H1 (cell line): ENCODE measurements around the gene CRISPLD2. TPM values are rescaled to one million over a fixed set of nuclear protein-coding genes. Genes with fewer than 3 reads are reported as not detected.

Experiments
- CTCF ChIA-PET: fragments of 300-600 bp; sonication (Branson Sonifier 250); formaldehyde crosslinking; loops from one replicate; lab custom pipeline; 2021; ENCODE audit not compliant: partially characterized antibody; lab: Charles Lee
- POLR2A ChIA-PET: fragments of 300-600 bp; sonication (Branson Sonifier 250); formaldehyde crosslinking; loops from one replicate; lab custom pipeline; 2021; ENCODE audit warnings: inconsistent platforms; ENCODE audit not compliant: partially characterized antibody; lab: Charles Lee
- DNase-seq, 2 experiments: peaks; one replicate each; pipeline versions ENCODE4 v3.0.0 to v3.0.0-alpha.2; 2010 to 2022; ENCODE audit warnings: low spot score in 2 of 2, low read depth in 1 of 2, mixed read lengths in 1 of 2
- FAIRE-seq: peaks from 2 replicates; lab custom pipeline; 2011; peaks lifted over from hg19 to GRCh38; lab: Jason Lieb, UNC
- H2AFZ ChIP-seq: 2 replicates; pipeline ENCODE4 v1.8.1; 2012; ENCODE audit warnings: low read length, inconsistent platforms
- H2AK5ac ChIP-seq: 2 replicates; pipeline ENCODE4 v1.6.1; 2013; ENCODE audit warnings: low read depth, low read length
- H2BK120ac ChIP-seq: replicated peaks from 2 replicates; pipeline ENCODE3; 2013; ENCODE audit warnings: low read depth, low read length, inconsistent platforms
- H2BK12ac ChIP-seq: 2 replicates; pipeline ENCODE4 v1.6.1; 2013; ENCODE audit warnings: low read depth, low read length
- H2BK15ac ChIP-seq: 2 replicates; pipeline ENCODE4 v1.6.1; 2013; ENCODE audit warnings: low read length
- H2BK20ac ChIP-seq: 2 replicates; pipeline ENCODE4 v1.6.1; 2013; ENCODE audit warnings: low read length
- H2BK5ac ChIP-seq: 2 replicates; pipeline ENCODE4 v1.6.1; 2013; ENCODE audit warnings: low read depth, low read length
- H3K14ac ChIP-seq: 2 replicates; pipeline ENCODE4 v1.6.1; 2013; ENCODE audit warnings: inconsistent platforms; ENCODE audit not compliant: insufficient read length
- H3K18ac ChIP-seq: 2 replicates; pipeline ENCODE4 v1.6.1; 2013; ENCODE audit warnings: low read length; ENCODE audit errors: extremely low read depth
- H3K23ac ChIP-seq: 2 replicates; pipeline ENCODE4 v1.6.1; 2013; ENCODE audit warnings: inconsistent platforms; ENCODE audit not compliant: insufficient read length
- H3K23me2 ChIP-seq: 2 replicates; pipeline ENCODE4 v1.6.1; 2013; ENCODE audit warnings: low read depth, low read length
- H3K27ac ChIP-seq: 2 replicates; pipeline ENCODE4 v1.6.1; 2011; ENCODE audit warnings: low read depth, low read length, inconsistent platforms
- H3K27me3 ChIP-seq, 4 experiments: replicated peaks in 1 of 4; 1 replicate in 1 of 4; 2 replicates in 3 of 4; pipeline versions ENCODE4 v1.6.1 to v1.8.1; 2011 to 2013; ENCODE audit warnings: low read length in 3 of 4, mild to moderate bottlenecking in 3 of 4, inconsistent platforms in 2 of 4, mixed read lengths in 2 of 4, moderate library complexity in 1 of 4; ENCODE audit not compliant: control insufficient read depth in 3 of 4, insufficient read depth in 3 of 4; ENCODE audit errors: extremely low read depth in 1 of 4
- H3K36me3 ChIP-seq, 4 experiments: 2 replicates each; pipeline versions ENCODE4 v1.6.1 to v1.8.1; 2011 to 2013; ENCODE audit warnings: mild to moderate bottlenecking in 4 of 4, low read length in 3 of 4, moderate library complexity in 2 of 4, control low read depth in 1 of 4, inconsistent platforms in 1 of 4; ENCODE audit not compliant: insufficient read depth in 4 of 4, control insufficient read depth in 2 of 4
- H3K4ac ChIP-seq: replicated peaks from 2 replicates; pipeline ENCODE3; 2013; ENCODE audit warnings: low read length, low read depth, mixed read lengths, inconsistent platforms; ENCODE audit not compliant: insufficient read length
- H3K4me1 ChIP-seq, 4 experiments: replicated peaks in 1 of 4; 1 replicate in 1 of 4; 2 replicates in 3 of 4; pipeline versions ENCODE4 v1.6.1 to v1.8.1; 2011 to 2013; ENCODE audit warnings: low read length in 3 of 4, inconsistent platforms in 2 of 4, mixed read lengths in 1 of 4; ENCODE audit not compliant: insufficient read depth in 4 of 4, control insufficient read depth in 3 of 4
- H3K4me2 ChIP-seq, 2 experiments: 2 replicates each; pipeline versions ENCODE4 v1.6.1 to v1.8.1; 2011 to 2013; ENCODE audit warnings: low read depth in 2 of 2, low read length in 2 of 2, control low read depth in 1 of 2, inconsistent platforms in 1 of 2, mild to moderate bottlenecking in 1 of 2; ENCODE audit not compliant: insufficient read depth in 1 of 2
- H3K4me3 ChIP-seq, 4 experiments: fragments of 200-600, 300-600 bp in 1 of 4; sonication (generic), shearing (Covaris generic), sonication (Bioruptor Twin) in 1 of 4; 2 replicates each; pipeline versions ENCODE4 v1.5.1 to v1.8.1; 2011 to 2016; ENCODE audit warnings: low read length in 4 of 4, low read depth in 3 of 4, control low read depth in 2 of 4, inconsistent platforms in 2 of 4, mild to moderate bottlenecking in 2 of 4, mixed read lengths in 1 of 4, moderate library complexity in 1 of 4; ENCODE audit not compliant: insufficient read depth in 2 of 4; ENCODE audit errors: extremely low read depth in 1 of 4
- H3K56ac ChIP-seq: replicated peaks from 2 replicates; pipeline ENCODE3; 2013; ENCODE audit warnings: low read depth, mild to moderate bottlenecking, mixed read lengths, low read length, inconsistent platforms; ENCODE audit not compliant: insufficient read length
- H3K79me1 ChIP-seq: 2 replicates; pipeline ENCODE4 v1.6.1; 2013; ENCODE audit warnings: low read depth, low read length, control low read depth
- H3K79me2 ChIP-seq, 2 experiments: 2 replicates each; pipeline versions ENCODE4 v1.6.1 to v1.8.1; 2012 to 2013; ENCODE audit warnings: low read length in 2 of 2, mild to moderate bottlenecking in 2 of 2, inconsistent platforms in 1 of 2; ENCODE audit not compliant: insufficient read depth in 2 of 2, control insufficient read depth in 1 of 2
- H3K9ac ChIP-seq, 4 experiments: replicated peaks in 1 of 4; 1 replicate in 1 of 4; 2 replicates in 3 of 4; pipeline versions ENCODE4 v1.6.1 to v1.8.1; 2011 to 2013; ENCODE audit warnings: low read depth in 3 of 4, low read length in 3 of 4, control low read depth in 2 of 4, mild to moderate bottlenecking in 2 of 4, moderate library complexity in 2 of 4, inconsistent platforms in 1 of 4; ENCODE audit errors: extremely low read depth in 1 of 4
- H3K9me3 ChIP-seq, 2 experiments: 2 replicates each; pipeline versions ENCODE4 v1.6.1 to v1.8.1; 2012 to 2013; ENCODE audit warnings: mild to moderate bottlenecking in 2 of 2, moderate library complexity in 2 of 2, control low read depth in 1 of 2, inconsistent platforms in 1 of 2, low read depth in 1 of 2, low read length in 1 of 2, mixed read lengths in 1 of 2; ENCODE audit not compliant: insufficient read depth in 2 of 2
- H4K20me1 ChIP-seq, 2 experiments: replicated peaks in 1 of 2; 2 replicates each; pipeline versions ENCODE3 to v1.8.1; 2011 to 2013; ENCODE audit warnings: inconsistent platforms in 2 of 2, low read length in 2 of 2, mild to moderate bottlenecking in 1 of 2; ENCODE audit not compliant: insufficient read depth in 2 of 2, control insufficient read depth in 1 of 2
- H4K5ac ChIP-seq: 2 replicates; pipeline ENCODE4 v1.6.1; 2013; ENCODE audit warnings: low read length, low read depth, mixed read lengths, inconsistent platforms; ENCODE audit not compliant: insufficient read length
- H4K8ac ChIP-seq: 2 replicates; pipeline ENCODE4 v1.8.0; 2013; ENCODE audit warnings: mild to moderate bottlenecking, moderate library complexity, low read length, inconsistent platforms; ENCODE audit not compliant: insufficient read depth; ENCODE audit errors: extremely low read depth
- H4K91ac ChIP-seq: replicated peaks from 2 replicates; pipeline ENCODE3; 2013; ENCODE audit warnings: low read length, mixed read lengths, inconsistent platforms; ENCODE audit not compliant: insufficient read length
- CBX8 ChIP-seq: fragments of 300-800, 300-1000 bp; sonication (generic); IDR thresholded peaks from 2 replicates; pipeline ENCODE4 v1.7.1; 2016; ENCODE audit warnings: low read depth, low read length, borderline replicate concordance
- CHD1 ChIP-seq: IDR thresholded peaks from 2 replicates; pipeline ENCODE4 v1.6.1; 2012; ENCODE audit warnings: low read depth, low read length, improper control_type of control experiment
- E2F6 ChIP-seq: IDR thresholded peaks from 2 replicates; pipeline ENCODE4 v1.6.1; 2012; ENCODE audit warnings: inconsistent platforms
- EP300 ChIP-seq, 2 experiments: IDR thresholded peaks; 1 replicate in 1 of 2; 2 replicates in 1 of 2; pipeline ENCODE4 v1.6.1; 2011 to 2012; ENCODE audit warnings: low read depth in 2 of 2, low read length in 2 of 2, mild to moderate bottlenecking in 2 of 2, borderline replicate concordance in 1 of 2, inconsistent platforms in 1 of 2, moderate library complexity in 1 of 2
- KDM4A ChIP-seq: IDR thresholded peaks from one replicate; pipeline ENCODE4 v1.7.1; 2012; ENCODE audit warnings: low read depth, mild to moderate bottlenecking, moderate library complexity, low read length, inconsistent platforms; ENCODE audit not compliant: severe bottlenecking
- POLR2AphosphoS5 ChIP-seq: IDR thresholded peaks from 2 replicates; pipeline ENCODE4 v1.6.1; 2011; ENCODE audit warnings: low read depth, low read length
- SP1 ChIP-seq: IDR thresholded peaks from 2 replicates; pipeline ENCODE4 v1.6.1; 2011; ENCODE audit warnings: low read depth, low read length
- TAF7 ChIP-seq: optimal IDR thresholded peaks from 2 replicates; pipeline ENCODE3; 2011; ENCODE audit warnings: low read depth, mild to moderate bottlenecking, inconsistent platforms, low read length, moderate library complexity, borderline replicate concordance
- ZNF274 ChIP-seq: IDR thresholded peaks from 2 replicates; pipeline ENCODE4 v1.7.0; 2012; ENCODE audit warnings: low read length, borderline replicate concordance; ENCODE audit errors: extremely low read depth
- WGBS, 2 experiments: shearing (Covaris generic) in 1 of 2; methylation state at CpG; one replicate each; pipeline versions ENCODE4 v1.1.6 to v1.1.7; 2013 to 2015; ENCODE audit warnings: low lambda C conversion rate in 2 of 2, mixed read lengths in 2 of 2, inconsistent platforms in 1 of 2, low coverage in 1 of 2, missing lambda C conversion rate in 1 of 2; ENCODE audit not compliant: insufficient replicate concordance in 2 of 2, insufficient coverage in 1 of 2, insufficient read length in 1 of 2; ENCODE audit errors: extremely low coverage in 1 of 2, missing lambda C conversion rate in 1 of 2; 5-methylcytosine and 5-hydroxymethylcytosine counted together
- polyA plus RNA-seq, 7 experiments: library from polyadenylated mRNA; depleted of rRNA in 3 of 7; stranded (reverse) in 5 of 7; unstranded in 2 of 7; fragments of >200 nt in 5 of 7; fragments of 200-250 nt in 2 of 7; gene quantifications; 1 replicate in 5 of 7; 2 replicates in 1 of 7; 4 replicates in 1 of 7; pipeline versions ENCODE4 v1.2.1 to v1.2.3, GENCODE V29; 2011 to 2013; ENCODE audit warnings: missing spikeins in 2 of 7, mixed read lengths in 2 of 7
- total RNA-seq: library from RNA; stranded (reverse); fragmentation: NEBNext Ultra II Directional; extraction: Animal tissue kit (Norgen Biotek cat#: 25700); gene quantifications from 2 replicates; pipeline ENCODE4 v1.2.1, GENCODE V29; 2021

CRISPLD2 gene
- total and polyA plus RNA-seq, 2 of the 8 experiments (the other 6 are each of a cell fraction or from before 2014, with no cell fraction given): 2.7 to 5.1 TPM

DNA sequence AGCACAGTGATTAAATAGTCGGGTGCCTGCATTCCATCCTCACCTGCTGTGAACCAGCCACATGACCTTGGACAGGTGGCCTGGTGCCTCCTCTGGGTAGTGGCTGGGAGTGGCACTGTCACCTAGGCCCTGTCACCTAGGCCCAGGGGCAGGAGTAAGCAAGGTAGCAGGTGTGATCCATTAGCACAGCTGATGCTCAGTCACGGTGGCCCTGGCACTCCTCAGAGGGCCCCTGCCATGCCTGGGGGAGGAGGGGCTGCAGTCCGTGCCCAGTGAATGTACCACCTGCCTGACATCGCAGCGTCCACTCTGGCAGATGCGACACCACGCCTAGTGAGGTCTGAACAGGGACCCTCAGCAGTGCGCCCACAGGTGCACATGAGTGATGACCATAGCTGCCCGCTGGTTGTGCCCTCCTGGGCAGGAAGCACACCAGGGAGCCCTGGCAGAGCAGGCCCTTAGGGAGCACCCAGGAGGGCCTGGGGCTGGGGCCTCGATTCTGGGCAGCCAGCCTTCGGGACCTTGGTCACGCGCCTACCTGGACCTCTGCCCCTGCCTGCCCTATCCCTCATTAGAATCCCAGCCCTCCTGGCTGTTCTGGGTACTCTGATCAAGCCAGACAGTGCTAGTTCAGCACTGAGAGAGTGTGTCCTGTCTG is 33.1 kb upstream of the CRISPLD2 start:
- Histone ChIP-seq H4K8ac (no peak overlapping the region), H3K14ac (no peak overlapping the region), H3K79me2 (no peaks in the 10 kb centered on the region), H3K56ac (no peak overlapping the region), H3K79me1 (0 out of 2 replicates have a peak, but pooled peaks cover 2% of the 10 kb centered on the region), H3K4ac (no peak overlapping the region), H3K9ac (no peak overlapping the region), H3K9me3 (no peaks in the 10 kb centered on the region), H3K27me3 (no peaks in the 10 kb centered on the region), H3K23me2 (no peaks in the 10 kb centered on the region), H3K23ac (no peak overlapping the region), H2BK12ac (no peak overlapping the region), H2BK5ac (no peak overlapping the region), H3K27ac (no peak overlapping the region), H2AFZ (no peak overlapping the region), H2BK15ac (no peak overlapping the region), H3K4me3 (no peak overlapping the region), H2BK20ac (no peak overlapping the region), H4K91ac (no peak overlapping the region), H3K4me1 (no peaks in the 10 kb centered on the region), H4K5ac (no peak overlapping the region), H4K20me1 (no peaks in the 10 kb centered on the region), H2BK120ac (no peak overlapping the region), H3K36me3 (no peaks in the 10 kb centered on the region), H2AK5ac (no peak overlapping the region), H3K4me2 (no peak overlapping the region), H3K18ac (no peak overlapping the region)
- no peak for FAIRE-seq
- WGBS, 2 experiments: 90% methylated on average over 11 of the region's 13 CpGs; no CpG with 5 or more reads in 1 of the 2 experiments
- ChIA-PET CTCF (interaction anchor here (0.6 to 2.7 kb wide), 11 partner anchors 9 to 165 kb away, joined by 3 to 7 read pairs (median 5); no protein-coding TSS in a partner anchor), POLR2A (no interaction called here)
- DNase-seq: no peak
- TF ChIP-seq CBX8 (no peak), TAF7 (no peak), CHD1 (no peak), EP300 (IDR thresholded peaks at IDR 0.05; ENCODE audit: borderline replicate concordance in 1 of 2, low read depth in 2 of 2, low read length in 2 of 2) (no peak), POLR2AphosphoS5 (no peak), ZNF274 (no peak), KDM4A (no peak), SP1 (no peak), E2F6 (no peak)
